Duodenal mucosa (tissue), 2 donors: ENCODE data around the gene DMKN.
"Not testable (repeated sequence)": the region's sequence is repeated elsewhere in the genome, so short reads cannot be mapped to it uniquely, and the experiment has no call there.

Experiments used
- H3K27ac ChIP-seq: one replicate; pipeline ENCODE4 v1.7.0; 2013; ENCODE audit warnings: low read depth, low read length
- H3K27me3 ChIP-seq, 2 donors: one replicate each; pipeline ENCODE4 v1.7.0; 2013; ENCODE audit warnings: low read length in 2 of 2, control low read depth in 1 of 2; ENCODE audit not compliant: insufficient read depth in 2 of 2, control insufficient read depth in 1 of 2
- H3K36me3 ChIP-seq, 2 donors: one replicate each; pipeline ENCODE4 v1.7.0; 2013; ENCODE audit warnings: low read length in 2 of 2, control low read depth in 1 of 2; ENCODE audit not compliant: insufficient read depth in 2 of 2, control insufficient read depth in 1 of 2
- H3K4me1 ChIP-seq, 2 donors: one replicate each; pipeline ENCODE4 v1.7.0; 2013; ENCODE audit warnings: low read length in 2 of 2, control low read depth in 1 of 2; ENCODE audit not compliant: insufficient read depth in 2 of 2, control insufficient read depth in 1 of 2
- H3K4me3 ChIP-seq, 2 donors: one replicate each; pipeline ENCODE4 v1.7.0; 2013; ENCODE audit warnings: low read length in 2 of 2, low read depth in 1 of 2
- H3K9ac ChIP-seq, 2 donors: one replicate each; pipeline ENCODE4 v1.7.0; 2013; ENCODE audit warnings: low read length in 2 of 2, low read depth in 1 of 2
- H3K9me3 ChIP-seq, 2 donors: one replicate each; pipeline ENCODE4 v1.7.0; 2013; ENCODE audit warnings: low read length in 2 of 2, control low read depth in 1 of 2; ENCODE audit not compliant: control insufficient read depth in 1 of 2

Gene DMKN

DNA sequence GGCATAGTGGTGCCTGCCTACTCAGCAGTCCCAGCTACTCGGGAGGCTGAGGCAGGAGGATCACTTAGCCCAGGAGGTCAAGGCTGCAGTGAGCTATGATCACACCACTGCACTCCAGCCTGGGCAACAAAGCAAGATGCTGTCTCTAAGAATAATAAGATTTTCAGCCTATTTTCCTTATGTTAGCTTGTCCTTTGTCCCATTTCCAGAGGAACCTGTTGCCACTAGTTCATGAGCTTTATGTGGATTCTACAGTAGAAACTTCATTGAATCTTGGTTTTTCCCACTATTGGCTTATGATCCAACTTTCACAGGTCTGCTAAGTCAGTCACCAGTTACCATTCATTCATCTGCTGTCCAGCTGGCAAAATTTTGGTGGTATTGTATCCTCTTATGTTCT lies 47.2 kb downstream of the DMKN start:
- H3K4me3 ChIP-seq, result no peak overlapping the region
- H3K27ac ChIP-seq, result no peak overlapping the region
- H3K27me3 ChIP-seq, result no peaks in the 10 kb centered on the region
- H3K9ac ChIP-seq, result no peak overlapping the region
- H3K9me3 ChIP-seq, result no peaks in the 10 kb centered on the region
- peaks cover 4 to 6% of the 10 kb centered on the region in 2 donors for H3K4me1 ChIP-seq
- no peaks in the 10 kb centered on the region for H3K36me3 ChIP-seq

DNA sequence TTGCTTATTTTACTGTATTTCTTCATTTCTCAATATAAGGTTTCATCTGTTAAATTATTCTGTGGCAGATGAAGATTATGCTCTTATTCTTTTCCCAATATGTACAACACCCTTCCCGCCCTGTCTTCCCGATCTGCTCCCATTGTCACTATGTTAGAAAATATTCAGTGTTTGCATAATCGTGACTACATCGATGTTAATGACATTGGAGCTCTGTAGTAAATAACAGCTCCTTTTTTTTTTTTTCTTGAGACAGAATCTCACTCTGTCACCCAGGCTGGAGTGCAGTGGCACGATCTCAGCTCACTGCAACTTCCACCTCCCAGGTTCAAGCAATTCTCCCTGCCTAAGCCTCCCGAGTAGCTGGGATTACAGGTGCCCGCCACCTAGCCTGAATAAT lies 50.5 kb downstream of the DMKN start:
- H3K4me3 ChIP-seq, result not testable (repeated sequence)

DNA sequence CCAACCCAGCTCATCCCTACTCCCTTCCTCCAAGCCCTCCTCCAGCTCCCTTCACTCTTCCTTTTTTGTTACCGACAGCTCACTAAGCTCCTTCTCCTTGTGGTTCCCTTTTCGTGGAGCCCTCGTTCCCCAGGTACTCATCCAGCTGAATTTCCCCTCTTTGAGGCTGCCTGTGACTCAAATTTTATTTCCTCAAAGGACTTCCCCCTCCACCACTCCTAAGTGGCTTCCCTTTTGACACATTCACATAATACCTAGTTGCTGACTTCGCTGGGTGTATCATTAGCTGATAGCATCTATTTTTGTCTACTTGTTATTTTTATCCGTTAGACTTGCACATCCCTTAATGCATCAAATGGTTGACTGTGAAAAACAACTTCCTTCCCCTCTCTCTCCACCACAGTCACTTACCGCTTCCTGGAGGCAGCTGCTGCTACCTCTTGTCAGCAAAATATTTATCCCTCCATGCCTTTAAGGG lies 50.9 kb downstream of the DMKN start:
- no peak overlapping the region for H3K27ac ChIP-seq
- peak overlapping the region; percentile 7 to 11 for H3K4me3 ChIP-seq
- no peaks in the 10 kb centered on the region for H3K27me3 ChIP-seq
- no peaks in the 10 kb centered on the region for H3K36me3 ChIP-seq
- H3K9ac ChIP-seq, result no peak overlapping the region
- H3K9me3 ChIP-seq, result no peaks in the 10 kb centered on the region
- peaks cover 20 to 28% of the 10 kb centered on the region in 2 donors for H3K4me1 ChIP-seq

More for the DNA sequence above, 50.5 kb downstream of the DMKN start:
- not testable (repeated sequence) for H3K27ac ChIP-seq, H3K36me3 ChIP-seq, H3K9ac ChIP-seq, H3K9me3 ChIP-seq, H3K27me3 ChIP-seq
- peaks cover 20 to 28% of the 10 kb centered on the region in 2 donors for H3K4me1 ChIP-seq

DNA sequence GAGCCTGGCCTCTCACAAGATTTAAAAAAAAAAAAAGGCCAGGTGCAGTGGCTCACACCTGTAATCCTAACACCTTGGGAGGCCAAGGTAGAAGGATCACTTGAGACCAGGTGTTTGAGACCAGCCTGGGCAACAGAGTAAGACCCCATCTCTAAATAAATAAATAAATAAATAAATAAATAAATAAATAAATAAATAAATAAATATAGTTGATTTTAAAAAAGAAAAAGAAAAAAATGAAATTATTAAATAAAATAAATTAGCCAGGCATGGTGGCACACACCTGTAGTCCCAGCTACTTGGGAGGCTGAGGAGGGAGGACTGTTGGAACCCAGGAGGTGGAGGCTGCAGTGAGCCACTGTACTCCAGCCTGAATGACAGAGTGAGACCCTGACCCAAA lies 51.7 kb downstream of the DMKN start:
- H3K4me1 ChIP-seq, result peaks cover 20 to 28% of the 10 kb centered on the region in 2 donors
- not testable (repeated sequence) for H3K27ac ChIP-seq, H3K36me3 ChIP-seq, H3K4me3 ChIP-seq, H3K27me3 ChIP-seq, H3K9me3 ChIP-seq, H3K9ac ChIP-seq

DNA sequence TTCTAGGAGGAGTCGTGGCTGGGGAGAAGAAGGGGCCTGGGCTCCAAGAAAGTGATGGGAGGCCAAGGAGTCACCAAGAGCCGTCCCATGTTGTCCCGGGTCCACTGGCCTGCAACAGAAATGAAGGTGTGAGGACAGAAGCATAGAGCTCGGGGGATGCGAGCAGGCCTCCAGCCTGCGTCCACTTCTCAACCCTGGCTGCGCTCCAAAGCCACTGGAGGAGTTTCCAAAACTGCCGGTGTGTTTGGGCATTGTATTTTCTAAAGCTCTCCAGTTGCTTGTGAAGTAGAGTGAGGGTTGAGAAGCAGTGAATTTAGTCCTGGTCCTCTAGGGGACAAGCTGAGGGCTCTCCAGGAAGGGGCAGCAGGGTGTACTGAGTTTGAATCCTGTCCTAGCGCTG lies 52.4 kb downstream of the DMKN start:
- H3K9ac ChIP-seq, result no peak overlapping the region
- peaks cover 20 to 28% of the 10 kb centered on the region in 2 donors for H3K4me1 ChIP-seq

DNA sequence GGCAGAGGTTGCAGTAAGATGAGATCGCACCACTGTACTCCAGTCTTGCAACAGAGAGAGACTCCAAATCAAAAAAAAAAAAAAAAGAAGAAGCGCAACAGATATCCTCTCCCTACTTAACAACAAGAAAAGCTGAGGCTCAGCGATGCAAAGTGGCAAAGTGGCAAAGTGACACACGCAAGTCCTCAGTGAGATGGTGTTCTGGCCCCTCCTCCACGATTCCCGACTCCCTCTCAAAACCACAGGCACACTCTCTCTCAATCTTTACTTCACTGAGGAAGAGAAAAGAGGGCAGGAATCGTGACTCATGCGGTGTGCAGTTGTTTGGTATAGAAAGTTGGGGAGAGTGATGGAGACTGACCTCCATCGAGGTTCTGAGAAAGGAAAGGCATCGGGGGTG lies 52.8 kb downstream of the DMKN start:
- Histone ChIP-seq H3K36me3 (no peaks in the 10 kb centered on the region), H3K4me1 (peaks cover 20 to 28% of the 10 kb centered on the region in 2 donors), H3K27ac (no peak overlapping the region), H3K27me3 (no peaks in the 10 kb centered on the region), H3K9me3 (no peaks in the 10 kb centered on the region), H3K4me3 (no peak overlapping the region), H3K9ac (no peak overlapping the region)

More for the DNA sequence above, 52.4 kb downstream of the DMKN start:
- Histone ChIP-seq H3K9me3 (no peaks in the 10 kb centered on the region), H3K4me3 (no peak overlapping the region), H3K27ac (no peak overlapping the region), H3K36me3 (no peaks in the 10 kb centered on the region), H3K27me3 (no peaks in the 10 kb centered on the region)

DNA sequence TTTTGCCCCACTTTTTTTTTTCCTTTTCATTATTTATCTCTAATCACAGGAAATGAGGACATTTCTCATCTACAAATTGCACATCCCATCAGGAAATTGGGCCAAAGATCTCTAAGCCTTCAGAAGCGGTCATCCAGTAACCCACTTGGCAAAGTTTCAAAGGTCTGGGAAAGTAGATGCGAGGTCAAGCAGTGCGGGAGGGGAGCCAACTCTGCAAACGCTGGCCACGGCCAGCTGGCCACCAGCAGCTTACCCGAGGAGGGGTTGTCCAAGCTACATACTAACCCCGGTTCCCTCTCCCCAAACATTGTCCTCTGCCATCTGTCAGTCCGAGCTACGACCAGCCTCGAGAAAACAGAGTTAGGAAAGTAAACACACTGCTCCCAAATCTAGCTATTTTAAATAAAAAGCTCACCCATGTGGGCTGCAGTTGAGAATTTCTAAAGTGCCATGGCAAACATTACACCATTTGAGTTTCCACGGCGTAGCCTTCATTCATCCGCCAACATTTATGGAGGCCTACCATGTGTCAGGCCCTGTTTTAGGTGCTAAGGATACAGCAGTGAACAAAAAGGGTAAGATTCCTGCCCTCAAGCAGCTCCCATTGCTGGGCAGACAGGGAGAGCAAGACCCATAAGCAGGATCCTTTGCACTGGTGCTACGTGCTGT lies 53.9 kb downstream of the DMKN start:
- Histone ChIP-seq H3K9ac (no peak overlapping the region), H3K9me3 (no peaks in the 10 kb centered on the region), H3K4me1 (peaks cover 20 to 28% of the 10 kb centered on the region in 2 donors), H3K36me3 (no peaks in the 10 kb centered on the region), H3K4me3 (peak overlapping the region in 1 of 2 donors; percentile 45), H3K27ac (peak overlapping the region; percentile 23), H3K27me3 (no peaks in the 10 kb centered on the region)

DNA sequence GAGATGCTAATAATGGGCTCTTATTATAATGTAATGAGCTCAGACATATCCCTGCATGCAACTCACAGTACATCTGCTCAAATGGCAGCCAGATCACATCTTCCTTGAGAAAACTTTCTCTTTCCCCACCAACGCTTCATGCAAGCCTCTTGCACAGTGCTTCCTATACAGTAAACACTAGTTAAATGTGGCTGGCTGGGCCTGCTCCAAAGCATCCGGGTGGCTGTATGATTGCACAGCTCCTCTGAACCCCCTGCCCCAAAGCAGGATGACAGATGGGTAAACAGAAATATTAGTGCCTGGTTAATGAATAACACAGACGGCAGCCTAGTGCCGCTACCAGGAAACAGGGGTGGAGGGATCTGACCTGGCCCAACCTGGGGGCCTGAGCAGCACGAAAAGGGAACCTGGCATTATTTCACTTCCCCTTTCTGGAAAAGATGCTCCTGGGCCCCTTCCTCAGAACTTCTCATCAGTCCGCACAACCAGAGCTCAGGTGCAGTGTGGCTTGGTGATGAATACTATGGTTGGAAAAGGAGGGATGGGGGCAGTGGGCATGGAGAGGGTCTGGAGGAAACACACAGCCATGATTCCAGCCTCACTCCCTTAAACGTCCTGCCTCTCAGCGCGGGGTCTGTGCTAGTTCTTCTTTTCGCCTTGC lies 54.6 kb downstream of the DMKN start:
- H3K9me3 ChIP-seq, result no peaks in the 10 kb centered on the region
- no peaks in the 10 kb centered on the region for H3K36me3 ChIP-seq
- H3K27me3 ChIP-seq, result no peaks in the 10 kb centered on the region
- H3K4me1 ChIP-seq, result peaks cover 20 to 28% of the 10 kb centered on the region in 2 donors
- no peak overlapping the region for H3K9ac ChIP-seq
- H3K27ac ChIP-seq, result peak overlapping the region; percentile 23
- peak overlapping the region in 1 of 2 donors; percentile 45 for H3K4me3 ChIP-seq

DNA sequence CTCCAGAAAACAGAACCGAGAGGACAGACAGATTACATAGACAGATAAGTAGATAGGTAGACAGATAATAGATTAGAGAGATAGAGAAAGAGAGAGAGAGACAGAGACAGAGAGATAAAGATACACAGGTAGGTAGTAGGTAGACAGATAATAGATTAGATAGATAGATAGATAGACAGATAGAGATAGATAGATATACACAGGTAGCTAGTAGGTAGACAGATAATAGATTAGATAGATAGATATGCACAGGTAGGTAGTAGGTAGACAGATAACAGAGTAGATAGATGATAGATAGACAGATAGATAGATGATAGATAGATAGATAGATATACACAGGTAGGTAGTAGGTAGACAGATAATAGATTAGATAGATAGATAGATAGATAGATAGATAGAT lies 55.3 kb downstream of the DMKN start:
- H3K27ac ChIP-seq, result no peak overlapping the region
- H3K36me3 ChIP-seq, result no peaks in the 10 kb centered on the region
- no peaks in the 10 kb centered on the region for H3K9me3 ChIP-seq
- peaks cover 20 to 28% of the 10 kb centered on the region in 2 donors for H3K4me1 ChIP-seq
- H3K27me3 ChIP-seq, result no peaks in the 10 kb centered on the region
- no peak overlapping the region for H3K9ac ChIP-seq
- H3K4me3 ChIP-seq, result no peak overlapping the region

DNA sequence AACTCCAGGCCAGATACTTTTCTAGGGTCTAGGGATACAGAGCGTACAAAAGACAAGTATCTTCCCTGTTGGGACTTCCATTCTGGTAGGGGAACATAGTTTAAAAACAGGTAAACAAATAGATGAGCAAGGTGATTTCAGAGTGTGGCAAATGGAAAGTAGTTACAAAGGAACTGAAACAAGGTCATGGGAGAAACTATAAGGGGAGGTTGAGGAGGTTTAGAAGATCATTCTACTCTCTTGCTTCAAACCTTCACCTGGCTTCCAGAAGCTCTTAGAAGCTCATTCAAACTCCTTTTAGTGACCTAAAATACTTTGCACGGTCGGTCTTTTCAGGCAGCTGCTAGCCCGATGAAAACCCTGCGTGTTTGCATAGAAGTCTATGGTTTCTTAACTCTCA lies 56.3 kb downstream of the DMKN start:
- no peak overlapping the region for H3K27ac ChIP-seq
- peaks cover 16 to 25% of the 10 kb centered on the region in 2 donors for H3K4me1 ChIP-seq

More for the DNA sequence above, 56.3 kb downstream of the DMKN start:
- Histone ChIP-seq H3K9ac (no peak overlapping the region), H3K4me3 (no peak overlapping the region), H3K27me3 (no peaks in the 10 kb centered on the region), H3K9me3 (no peaks in the 10 kb centered on the region), H3K36me3 (no peaks in the 10 kb centered on the region)
